HG02571 (cell line): ENCODE data around the gene ECM1.

Experiments used
- ATAC-seq: cut with Tn5 transposase; IDR thresholded peaks from one replicate; pipeline ENCODE4 v1.9.1; 2021; ENCODE audit warnings: mild to moderate bottlenecking, moderate library complexity; ENCODE audit not compliant: unreplicated experiment

The ECM1 gene

GRCh38 chr1:150511985-150512660, 4.2 kb downstream of the ECM1 start:
- ATAC-seq: no peak

GRCh38 chr1:150512846-150513245, 4.9 kb downstream of the ECM1 start:
- ATAC-seq: no peak

- ATAC-seq: no peak
Observed at GRCh38 chr1:150513351-150513791, 5.5 kb downstream of the ECM1 start.

- ATAC-seq: no peak
Observed at GRCh38 chr1:150514260-150514659, 6.4 kb downstream of the ECM1 start.

GRCh38 chr1:150514913-150515327, 7.0 kb downstream of the ECM1 start:
- peak; percentile 9 for ATAC-seq

GRCh38 chr1:150515328-150516049, 7.6 kb downstream of the ECM1 start, which contains the start of gene FALEC:
TSS of gene FALEC (plus strand) at chr1:150515752.
- peak; percentile 96 for ATAC-seq

- ATAC-seq: no peak
Observed at GRCh38 chr1:150516050-150516591, 8.2 kb downstream of the ECM1 start.

- no peak for ATAC-seq
Observed at GRCh38 chr1:150516616-150517015, 8.7 kb downstream of the ECM1 start.

GRCh38 chr1:150521196-150521968, 13.5 kb downstream of the ECM1 start:
- ATAC-seq: no peak

GRCh38 chr1:150525348-150525747, 17.4 kb downstream of the ECM1 start:
- no peak for ATAC-seq

- no peak for ATAC-seq
Observed at GRCh38 chr1:150528196-150528595, 20.3 kb downstream of the ECM1 start.

- ATAC-seq: no peak
Observed at GRCh38 chr1:150529017-150529416, 21.1 kb downstream of the ECM1 start.

- no peak for ATAC-seq
Observed at GRCh38 chr1:150530491-150531159, 22.7 kb downstream of the ECM1 start.

GRCh38 chr1:150532860-150533259, 25.0 kb downstream of the ECM1 start:
- no peak for ATAC-seq

GRCh38 chr1:150534002-150534401, 26.1 kb downstream of the ECM1 start:
- ATAC-seq: no peak

GRCh38 chr1:150535511-150536287, 27.8 kb downstream of the ECM1 start:
- ATAC-seq: no peak

- no peak for ATAC-seq
Observed at GRCh38 chr1:150536836-150537731, 29.2 kb downstream of the ECM1 start.

- no peak for ATAC-seq
Observed at GRCh38 chr1:150537732-150538684, 30.1 kb downstream of the ECM1 start.
